GM12873 (cell line): ENCODE data around the gene DENND6B.

ENCODE experiments used
- CTCF ChIP-seq: IDR thresholded peaks from 2 replicates; pipeline ENCODE4 v1.5.1; 2012; ENCODE audit warnings: low read depth, mild to moderate bottlenecking, moderate library complexity, low read length, control low read depth; ENCODE audit not compliant: insufficient read depth; ENCODE audit errors: missing control alignments

DENND6B gene

GRCh38 chr22:50311606-50312351 is 15.0 kb downstream of the DENND6B start:
- TF ChIP-seq CTCF: no peak

GRCh38 chr22:50310949-50311444 is 15.8 kb downstream of the DENND6B start:
- TF ChIP-seq CTCF: no peak

- TF ChIP-seq CTCF: no peak
These were observed 16.6 kb downstream of the DENND6B start for GRCh38 chr22:50310031-50310722.

GRCh38 chr22:50309601-50309991 is 17.2 kb downstream of the DENND6B start:
- TF ChIP-seq CTCF: no peak

GRCh38 chr22:50308986-50309600 is 17.7 kb downstream of the DENND6B start:
- no peak for TF ChIP-seq CTCF

- TF ChIP-seq CTCF: no peak
These were observed 18.2 kb downstream of the DENND6B start for GRCh38 chr22:50308597-50308935.

- no peak for TF ChIP-seq CTCF
These were observed 18.8 kb downstream of the DENND6B start for GRCh38 chr22:50307890-50308596.
